Ishikawa (cell line): Measurements from ENCODE around the gene IL36B.

Experiments
- CEBPB ChIP-seq: IDR thresholded peaks from 2 replicates; pipeline ENCODE4 v1.6.1; 2012
- CREB1 ChIP-seq: IDR thresholded peaks from 2 replicates; pipeline ENCODE4 v1.6.1; 2012; ENCODE audit warnings: low read depth
- EGR1 ChIP-seq: IDR thresholded peaks from 2 replicates; pipeline ENCODE4 v1.6.1; 2012
- EP300 ChIP-seq: IDR thresholded peaks from 2 replicates; pipeline ENCODE4 v1.6.1; 2012; ENCODE audit warnings: borderline replicate concordance
- TCF12 ChIP-seq: IDR thresholded peaks from 2 replicates; pipeline ENCODE4 v1.6.1; 2012; ENCODE audit warnings: low read depth
- TF ChIP-seq, protein P1 (sequence below): IDR thresholded peaks from 2 replicates; pipeline ENCODE4 v1.6.1; 2012

- TF ChIP-seq CEBPB = no peak
- TF ChIP-seq CREB1 = no peak
- TF ChIP-seq TCF12 = no peak
- TF ChIP-seq, protein P1, sequence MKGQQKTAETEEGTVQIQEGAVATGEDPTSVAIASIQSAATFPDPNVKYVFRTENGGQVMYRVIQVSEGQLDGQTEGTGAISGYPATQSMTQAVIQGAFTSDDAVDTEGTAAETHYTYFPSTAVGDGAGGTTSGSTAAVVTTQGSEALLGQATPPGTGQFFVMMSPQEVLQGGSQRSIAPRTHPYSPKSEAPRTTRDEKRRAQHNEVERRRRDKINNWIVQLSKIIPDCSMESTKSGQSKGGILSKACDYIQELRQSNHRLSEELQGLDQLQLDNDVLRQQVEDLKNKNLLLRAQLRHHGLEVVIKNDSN = no peak
- no peak for TF ChIP-seq EP300
- no peak for TF ChIP-seq EGR1
Measured at GRCh38 chr2:113052396-113052917, at the start of gene IL36B.
